SK-N-DZ (cell line): ENCODE data around the gene ST6GAL1.
"Not testable (repeated sequence)": the region's sequence is repeated elsewhere in the genome, so short reads cannot be mapped to it uniquely, and the experiment has no call there.

ENCODE experiments used
- DNase-seq: peaks from one replicate; pipeline ENCODE4 v3.0.0-alpha.2; 2015; ENCODE audit warnings: low spot score

The ST6GAL1 gene

DNA sequence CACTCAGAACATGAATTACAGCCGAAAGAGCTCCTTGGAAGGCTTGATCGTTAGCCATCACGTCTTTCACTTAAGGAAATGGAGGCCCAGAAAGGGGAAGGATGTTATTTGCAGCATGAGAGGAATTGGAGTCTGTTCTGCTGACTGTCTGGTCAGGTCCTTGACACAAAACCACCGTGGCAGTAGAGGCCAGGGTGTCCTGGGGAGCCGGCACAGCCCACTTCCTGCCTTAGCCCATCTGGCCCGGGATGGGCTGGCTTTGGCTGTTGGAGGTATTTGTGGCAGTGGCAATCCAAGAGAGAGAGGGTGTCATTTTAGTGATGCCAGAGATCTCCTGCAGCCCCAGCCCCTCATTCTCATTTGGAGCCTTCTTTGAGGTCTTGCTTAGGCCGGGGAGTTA lies 37.4 kb downstream of the ST6GAL1 start:
- DNase-seq: no peak

DNA sequence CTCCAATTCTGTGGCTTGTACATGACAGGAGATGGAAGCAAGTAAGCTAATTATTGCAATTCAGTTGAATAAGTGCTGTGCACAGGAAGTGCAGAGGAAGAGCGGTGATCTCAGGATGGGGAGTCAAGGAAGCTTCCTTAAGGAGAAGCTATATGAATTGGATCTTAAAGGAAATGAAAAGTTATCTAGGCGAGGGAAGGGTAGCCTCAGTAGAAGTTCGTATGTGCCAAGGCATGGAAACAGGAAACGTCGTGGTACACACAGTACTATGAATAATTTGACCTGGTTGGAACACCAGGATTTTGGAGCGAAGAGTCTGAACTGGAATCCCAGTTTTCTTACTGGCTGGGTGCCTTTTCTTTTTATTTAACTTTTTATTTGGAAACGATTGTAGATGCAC lies 39.3 kb downstream of the ST6GAL1 start:
- no peak for DNase-seq

GRCh38 chr3:186971106-186971505 lies 40.8 kb downstream of the ST6GAL1 start:
- DNase-seq: not testable (repeated sequence)

DNA sequence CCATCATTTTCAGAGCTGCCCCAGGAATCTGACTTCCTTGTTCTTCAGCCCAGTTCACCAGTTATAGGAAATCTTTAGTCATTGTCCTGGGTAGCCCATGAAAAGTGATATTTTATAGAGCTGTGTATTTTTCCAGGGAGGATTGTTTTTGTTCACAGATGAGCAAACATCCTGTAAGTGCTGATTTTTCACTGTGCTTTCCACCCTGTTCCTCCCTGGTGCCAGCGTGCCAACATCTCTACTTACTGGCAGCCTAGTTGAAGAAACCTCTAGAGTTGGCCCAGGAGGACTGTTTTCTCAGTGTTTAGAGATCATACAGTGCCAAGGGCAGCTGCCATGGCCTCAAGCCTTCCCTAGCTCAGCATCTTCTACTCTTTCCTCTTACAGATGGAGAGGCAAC lies 41.3 kb downstream of the ST6GAL1 start:
- DNase-seq: no peak

- DNase-seq: no peak
Observed at GRCh38 chr3:186973702-186974101, 43.4 kb downstream of the ST6GAL1 start.

DNA sequence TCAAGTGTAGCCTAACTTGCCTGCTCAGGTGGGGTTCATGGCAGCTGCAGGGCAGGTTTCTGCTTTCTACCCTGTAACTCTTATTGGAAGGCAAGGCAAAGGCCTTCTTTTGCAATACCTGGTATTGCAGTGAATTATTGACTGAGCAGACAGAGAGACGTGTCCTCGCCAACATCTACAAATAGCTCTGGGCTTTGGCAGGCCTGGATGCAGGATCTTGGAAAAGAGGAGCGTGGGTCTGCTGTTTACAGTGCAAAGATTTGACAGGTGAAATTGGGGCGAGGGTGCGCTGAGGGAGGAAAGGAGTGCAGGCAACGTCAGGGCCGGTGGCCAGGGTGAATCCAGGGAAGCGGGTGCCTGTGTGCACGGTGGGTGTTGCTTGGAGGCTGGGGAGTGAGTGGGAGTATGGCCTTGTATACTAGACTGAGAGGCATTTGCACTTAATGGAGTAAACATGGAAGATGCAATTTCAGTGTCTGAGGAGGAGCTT lies 44.5 kb downstream of the ST6GAL1 start:
- no peak for DNase-seq

- DNase-seq: no peak
Observed at GRCh38 chr3:186975726-186976125, 45.4 kb downstream of the ST6GAL1 start.

- DNase-seq: no peak
Observed at GRCh38 chr3:186976837-186977750, 46.8 kb downstream of the ST6GAL1 start.

GRCh38 chr3:186978712-186979111 lies 48.4 kb downstream of the ST6GAL1 start:
- no peak for DNase-seq

- DNase-seq: no peak
Observed at GRCh38 chr3:186979852-186980251, 49.5 kb downstream of the ST6GAL1 start.

GRCh38 chr3:186980989-186981388 lies 50.7 kb downstream of the ST6GAL1 start:
- DNase-seq: no peak

DNA sequence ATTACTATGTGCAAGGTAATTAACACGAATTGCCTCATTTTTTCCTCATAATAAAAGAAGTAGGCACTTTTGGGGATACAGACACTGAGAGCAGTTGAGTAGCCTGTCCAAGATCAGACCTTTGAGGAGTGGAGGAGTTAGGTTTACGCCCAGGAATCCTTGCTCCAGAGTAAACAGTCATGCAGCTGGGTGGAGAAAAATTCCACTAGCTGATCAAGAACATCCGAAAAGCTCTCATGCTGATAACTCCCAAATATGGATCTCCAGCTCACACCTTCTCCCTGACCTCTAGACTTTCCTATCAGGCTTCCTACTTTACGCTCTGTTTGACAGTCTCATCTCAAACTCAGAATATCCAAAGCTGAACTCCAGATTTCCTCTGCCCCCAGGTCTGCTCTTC lies 53.3 kb downstream of the ST6GAL1 start:
- no peak for DNase-seq

DNA sequence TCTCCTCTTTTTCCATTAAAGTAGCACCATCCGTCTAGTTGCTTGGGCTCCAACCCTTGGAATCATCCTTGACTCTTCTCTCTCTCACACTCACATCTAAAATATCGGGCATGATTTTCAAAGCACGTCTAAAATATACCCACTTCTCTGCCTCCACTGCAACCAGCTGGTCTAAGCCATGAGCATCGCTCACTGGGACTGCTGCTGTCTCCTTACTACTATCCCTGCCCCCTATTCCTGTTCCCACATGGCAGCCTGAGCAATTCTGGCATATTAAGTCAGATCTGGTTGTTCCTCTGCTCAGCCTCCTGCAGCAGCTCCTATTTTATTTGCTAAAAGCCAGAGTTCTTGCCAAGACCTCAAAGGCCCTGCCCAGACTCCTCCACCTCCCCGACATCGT lies 53.7 kb downstream of the ST6GAL1 start:
- DNase-seq: no peak

- no peak for DNase-seq
Observed at GRCh38 chr3:186985661-186986364, 55.5 kb downstream of the ST6GAL1 start.

DNA sequence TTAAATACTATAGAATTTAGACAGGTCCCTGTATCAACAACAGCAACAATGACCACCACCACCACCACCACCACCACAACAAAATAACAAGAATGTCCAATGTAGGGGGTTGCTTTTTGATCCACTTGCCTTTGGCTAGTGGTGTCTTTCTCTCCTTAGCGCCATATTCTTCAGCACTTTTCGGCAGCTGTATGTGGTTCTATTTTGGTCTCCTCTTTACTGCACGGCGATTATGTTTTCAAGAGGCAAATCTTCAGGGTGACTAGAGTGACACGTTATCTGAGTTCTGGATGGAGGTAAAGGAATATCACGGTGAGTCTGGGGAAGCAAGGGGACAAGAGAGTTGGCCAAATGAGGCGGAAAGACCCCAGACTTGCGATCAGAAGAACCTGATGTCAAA lies 56.1 kb downstream of the ST6GAL1 start:
- DNase-seq: no peak

DNA sequence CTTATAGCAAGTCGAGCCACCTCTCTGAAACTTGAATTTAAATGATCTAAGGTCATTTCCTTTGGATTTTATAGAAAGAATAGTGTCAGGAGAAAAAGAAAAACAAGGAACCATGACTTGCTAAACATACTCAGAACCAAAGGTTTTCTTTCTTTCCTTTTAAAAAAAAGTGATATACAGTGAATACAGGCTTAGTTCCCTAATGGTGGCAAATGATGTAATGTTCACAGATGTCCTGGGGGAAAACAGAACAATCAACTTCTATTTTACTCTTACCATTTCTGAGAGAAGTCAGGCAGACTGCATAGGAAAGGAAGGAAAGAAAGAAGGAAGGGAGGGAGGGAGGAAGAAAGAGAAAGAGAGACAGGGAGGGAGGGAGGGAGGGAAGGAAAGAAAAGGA lies 56.5 kb downstream of the ST6GAL1 start:
- DNase-seq: no peak

DNA sequence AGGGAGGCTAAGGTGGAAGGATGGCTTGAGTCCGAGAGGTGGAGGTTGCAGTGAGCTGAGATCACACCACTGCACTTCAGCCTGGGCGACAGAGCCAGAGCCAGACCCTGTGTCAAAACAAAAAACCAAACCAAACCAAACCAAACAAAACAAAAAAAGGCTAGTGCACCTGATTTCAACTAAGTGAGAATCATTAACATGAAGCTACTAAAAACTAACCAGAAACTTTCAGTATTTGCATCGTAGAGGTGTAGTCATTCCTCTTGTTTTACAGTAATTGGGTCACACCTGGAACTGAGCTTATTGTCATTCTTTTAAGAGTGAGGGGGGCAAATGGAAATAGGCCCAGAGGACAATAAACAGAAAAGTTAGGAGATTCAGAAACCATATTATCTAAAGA lies 58.5 kb downstream of the ST6GAL1 start:
- DNase-seq: no peak

- DNase-seq: no peak
Observed at GRCh38 chr3:186989429-186989828, 59.1 kb downstream of the ST6GAL1 start.

GRCh38 chr3:186990277-186990676 lies 60.0 kb downstream of the ST6GAL1 start:
- no peak for DNase-seq

GRCh38 chr3:186990878-186991308 lies 60.6 kb downstream of the ST6GAL1 start:
- DNase-seq: no peak

- no peak for DNase-seq
Observed at GRCh38 chr3:186991470-186991869, 61.1 kb downstream of the ST6GAL1 start.

DNA sequence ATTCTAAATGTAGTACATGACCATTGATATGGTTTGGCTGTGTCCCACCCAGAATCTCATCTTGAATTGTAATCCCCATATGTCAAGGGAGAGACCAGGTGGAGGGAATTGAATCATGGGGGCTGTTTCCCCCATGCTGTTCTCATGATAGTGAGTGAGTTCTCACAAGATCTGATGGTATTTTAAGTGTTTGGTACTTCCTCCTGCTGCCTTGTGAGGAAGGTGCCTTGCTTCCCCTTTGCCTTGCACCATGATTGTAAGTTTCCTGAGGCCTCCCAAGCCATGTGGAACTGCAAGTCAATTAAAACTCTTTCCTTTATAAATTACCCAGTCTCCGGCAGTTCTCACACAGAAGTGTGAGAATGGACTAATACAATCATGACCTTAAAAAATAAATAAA lies 61.8 kb downstream of the ST6GAL1 start:
- DNase-seq: not testable (repeated sequence)
